Stomach (tissue), 4 donors: ENCODE data around the gene KCTD16.

Experiments used
- EP300 ChIP-seq: sonication (generic); formaldehyde crosslinking; IDR thresholded peaks from one replicate; pipeline ENCODE4 v1.6.1; 2017; ENCODE audit warnings: antibody characterized with exemption
- TF ChIP-seq, protein P1 (sequence below), 7 experiments: fragments of 450-650 bp in 4 of 7; fragments of 200-600 bp in 3 of 7; sonication (generic) in 3 of 7; IDR thresholded peaks; one replicate each; pipeline ENCODE4 v1.5.1; 2016 to 2019; ENCODE audit warnings: antibody characterized with exemption in 7 of 7, control low read depth in 2 of 7, mild to moderate bottlenecking in 1 of 7

DNA sequence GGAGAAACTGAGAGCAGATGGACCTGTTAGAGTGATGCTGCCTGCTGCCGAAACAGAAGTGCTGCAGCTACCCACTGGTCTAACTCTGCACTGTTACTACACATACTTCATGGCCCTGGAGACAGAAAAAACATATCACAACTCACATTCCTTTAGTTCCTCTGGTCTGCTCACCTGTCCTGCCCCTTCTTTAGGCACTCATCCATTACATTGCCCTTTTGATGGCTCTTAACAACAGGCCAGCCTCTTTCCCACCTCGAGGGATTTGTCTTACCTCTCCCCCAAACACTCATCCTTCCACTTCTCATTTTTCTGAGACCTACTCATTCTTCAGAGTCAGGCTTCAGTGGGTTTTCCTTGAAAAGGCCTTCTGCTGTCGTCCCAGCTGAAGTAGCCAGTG is 49.2 kb downstream of the KCTD16 start:
- TF ChIP-seq, protein P1, sequence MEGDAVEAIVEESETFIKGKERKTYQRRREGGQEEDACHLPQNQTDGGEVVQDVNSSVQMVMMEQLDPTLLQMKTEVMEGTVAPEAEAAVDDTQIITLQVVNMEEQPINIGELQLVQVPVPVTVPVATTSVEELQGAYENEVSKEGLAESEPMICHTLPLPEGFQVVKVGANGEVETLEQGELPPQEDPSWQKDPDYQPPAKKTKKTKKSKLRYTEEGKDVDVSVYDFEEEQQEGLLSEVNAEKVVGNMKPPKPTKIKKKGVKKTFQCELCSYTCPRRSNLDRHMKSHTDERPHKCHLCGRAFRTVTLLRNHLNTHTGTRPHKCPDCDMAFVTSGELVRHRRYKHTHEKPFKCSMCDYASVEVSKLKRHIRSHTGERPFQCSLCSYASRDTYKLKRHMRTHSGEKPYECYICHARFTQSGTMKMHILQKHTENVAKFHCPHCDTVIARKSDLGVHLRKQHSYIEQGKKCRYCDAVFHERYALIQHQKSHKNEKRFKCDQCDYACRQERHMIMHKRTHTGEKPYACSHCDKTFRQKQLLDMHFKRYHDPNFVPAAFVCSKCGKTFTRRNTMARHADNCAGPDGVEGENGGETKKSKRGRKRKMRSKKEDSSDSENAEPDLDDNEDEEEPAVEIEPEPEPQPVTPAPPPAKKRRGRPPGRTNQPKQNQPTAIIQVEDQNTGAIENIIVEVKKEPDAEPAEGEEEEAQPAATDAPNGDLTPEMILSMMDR (IDR thresholded peaks at IDR 0.05) = no peak
- TF ChIP-seq EP300 = no peak
